Activated naive CD4-positive, alpha-beta T cell treated with Interleukin-2 at 50 U/mL for 16 hours (primary cell): ENCODE measurements around the gene MRPS31.
"Not testable (repeated sequence)": the region's sequence is repeated elsewhere in the genome, so short reads cannot be mapped to it uniquely, and the experiment has no call there.

Experiments used
- DNase-seq: peaks from one replicate; pipeline ENCODE4 v3.0.0-alpha.2; 2020

Gene MRPS31

DNA sequence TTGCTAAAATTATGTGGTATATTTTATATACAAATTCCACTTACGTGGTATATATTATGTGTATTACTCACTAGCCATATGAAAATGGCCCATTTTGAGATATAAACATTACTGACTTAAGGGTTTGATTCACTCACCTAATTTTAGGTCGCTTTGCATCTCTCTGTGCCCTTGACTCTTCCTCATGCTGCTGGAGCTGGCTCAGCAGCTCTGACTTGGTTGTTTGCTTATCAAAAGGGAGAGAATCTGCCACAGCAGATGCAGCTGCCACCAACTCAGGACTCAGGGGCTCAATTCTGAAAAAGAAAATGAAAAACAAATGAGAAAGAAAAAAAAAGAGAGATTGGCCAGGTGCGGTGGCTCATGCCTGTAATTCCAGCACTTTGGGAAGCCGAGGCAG, 12.2 kb downstream of the MRPS31 start:
- DNase-seq = no peak

DNA sequence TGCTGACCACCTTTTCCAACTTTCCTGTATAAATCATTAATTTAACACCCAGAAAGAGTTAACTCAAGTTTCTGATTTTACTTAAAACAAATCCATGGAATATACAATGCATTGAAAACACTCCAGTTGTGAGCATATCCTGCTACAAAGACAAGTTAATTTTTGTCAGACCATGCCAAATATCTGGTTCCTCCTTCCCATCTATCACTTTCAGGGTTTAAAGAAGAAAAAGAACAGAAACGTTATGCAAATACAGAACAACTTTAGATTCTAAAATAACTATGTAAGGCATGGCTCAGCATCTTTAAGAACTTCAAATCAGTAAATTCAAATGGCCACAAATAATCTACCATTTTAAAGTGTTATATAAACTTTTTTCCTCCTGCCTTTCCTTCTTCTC, 14.9 kb downstream of the MRPS31 start:
- DNase-seq = no peak

DNA sequence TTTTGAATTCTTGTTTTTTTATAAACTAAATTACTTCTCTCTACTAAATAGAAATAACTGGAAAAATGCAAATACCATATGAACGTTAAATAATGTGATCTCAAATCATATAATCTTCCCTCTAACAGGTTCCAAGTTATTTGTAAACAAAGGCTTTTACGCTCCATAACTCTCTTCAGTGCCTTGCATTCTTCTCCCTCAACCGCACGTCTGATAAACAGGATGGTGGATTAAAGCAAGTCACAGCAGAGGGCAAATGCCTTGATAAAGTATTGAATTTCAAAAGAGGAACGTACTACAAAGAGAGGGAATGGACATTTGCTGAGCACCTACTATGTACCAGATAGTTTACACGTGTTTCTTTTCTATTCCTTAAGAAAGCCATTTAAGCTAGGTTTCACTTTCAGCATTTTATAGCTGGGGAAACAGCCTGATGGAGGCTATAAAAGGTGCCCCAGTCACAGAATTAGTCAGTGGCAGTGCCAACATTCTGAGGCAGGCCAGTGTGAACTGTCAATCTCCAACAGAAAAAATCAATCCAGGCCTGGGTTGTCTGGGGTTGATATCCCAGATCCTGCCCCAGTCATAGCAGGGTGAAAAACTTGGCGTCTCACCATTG, 15.8 kb downstream of the MRPS31 start:
- DNase-seq = no peak

DNA sequence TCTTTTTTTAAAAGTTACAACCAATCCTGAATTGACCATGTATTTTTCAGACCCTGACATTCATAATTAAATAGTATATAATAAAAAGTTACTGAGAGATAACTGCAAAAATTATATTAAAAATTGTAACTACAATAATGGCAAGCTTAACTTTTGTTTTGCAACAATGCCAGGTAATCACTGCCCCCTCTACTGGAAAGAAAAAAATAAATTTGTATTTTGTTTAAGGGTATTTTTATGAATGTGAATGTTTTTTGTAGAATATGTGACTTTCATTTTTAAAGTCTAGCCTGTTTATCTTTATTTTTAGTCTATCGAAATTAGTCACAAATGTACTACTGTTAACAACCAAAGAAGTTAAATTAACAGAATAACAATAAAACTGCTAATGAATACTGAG, 21.7 kb downstream of the MRPS31 start:
- no peak for DNase-seq

DNA sequence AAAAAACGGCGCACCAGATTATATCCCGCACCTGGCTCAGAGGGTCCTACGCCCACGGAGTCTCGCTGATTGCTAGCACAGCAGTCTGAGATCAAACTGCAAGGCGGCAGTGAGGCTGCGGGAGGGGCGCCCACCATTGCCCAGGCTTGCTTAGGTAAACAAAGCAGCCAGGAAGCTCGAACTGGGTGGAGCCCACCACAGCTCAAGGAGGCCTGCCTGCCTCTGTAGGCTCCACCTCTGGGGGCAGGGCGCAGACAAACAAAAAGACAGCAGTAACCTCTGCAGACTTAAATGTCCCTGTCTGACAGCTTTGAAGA, 35.8 kb downstream of the MRPS31 start:
- not testable (repeated sequence) for DNase-seq

DNA sequence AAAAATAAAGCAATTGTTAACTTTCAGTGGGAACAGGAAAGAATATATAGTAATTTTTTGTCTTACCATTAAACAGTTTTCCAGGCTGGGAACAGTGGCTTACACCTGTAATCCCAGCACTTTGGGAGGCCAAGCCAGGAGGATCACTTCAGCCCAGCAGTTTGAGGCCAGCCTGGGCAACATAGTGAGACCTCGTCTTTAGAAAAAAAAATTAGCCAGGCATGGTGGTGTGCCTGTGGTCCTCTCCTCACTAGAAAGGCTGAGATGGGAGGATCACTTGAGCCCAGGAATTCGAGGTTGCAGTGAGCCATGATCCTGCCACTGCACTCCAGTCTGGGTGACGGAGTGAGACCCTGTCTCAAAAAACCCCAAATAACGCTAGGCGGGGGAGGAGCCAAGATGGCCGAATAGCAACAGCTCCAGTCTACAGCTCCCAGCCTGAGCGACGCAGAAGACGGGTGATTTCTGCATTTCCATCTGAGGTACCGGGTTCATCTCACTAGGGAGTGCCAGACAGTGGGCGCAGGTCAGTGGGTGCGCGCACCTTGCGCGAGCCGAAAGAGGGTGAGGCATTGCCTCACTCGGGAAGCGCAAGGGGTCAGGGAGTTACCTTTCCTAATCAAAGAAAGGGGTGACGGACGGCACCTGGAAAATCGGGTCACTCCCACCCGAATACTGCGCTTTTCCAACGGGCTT, 36.3 kb downstream of the MRPS31 start:
- DNase-seq = not testable (repeated sequence)

DNA sequence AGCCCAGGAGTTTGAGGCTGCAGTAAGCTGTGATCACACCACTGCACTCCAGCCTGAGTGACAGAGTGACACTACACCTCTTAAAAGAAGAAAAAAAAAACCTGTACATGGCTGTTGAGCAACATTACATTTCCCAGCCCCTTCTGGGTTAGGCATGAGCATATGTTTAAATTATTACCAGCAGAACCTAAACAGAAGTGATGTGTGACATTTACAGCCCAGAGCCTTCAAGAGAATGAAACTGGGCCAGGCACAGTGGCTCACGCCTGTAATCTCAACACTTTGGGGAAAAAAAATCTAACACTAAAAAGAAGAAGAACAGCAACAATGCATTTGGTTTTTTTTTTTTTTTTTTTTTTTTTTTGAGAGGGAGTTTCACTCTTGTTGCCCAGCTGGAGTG, 38.3 kb downstream of the MRPS31 start:
- DNase-seq = no peak

DNA sequence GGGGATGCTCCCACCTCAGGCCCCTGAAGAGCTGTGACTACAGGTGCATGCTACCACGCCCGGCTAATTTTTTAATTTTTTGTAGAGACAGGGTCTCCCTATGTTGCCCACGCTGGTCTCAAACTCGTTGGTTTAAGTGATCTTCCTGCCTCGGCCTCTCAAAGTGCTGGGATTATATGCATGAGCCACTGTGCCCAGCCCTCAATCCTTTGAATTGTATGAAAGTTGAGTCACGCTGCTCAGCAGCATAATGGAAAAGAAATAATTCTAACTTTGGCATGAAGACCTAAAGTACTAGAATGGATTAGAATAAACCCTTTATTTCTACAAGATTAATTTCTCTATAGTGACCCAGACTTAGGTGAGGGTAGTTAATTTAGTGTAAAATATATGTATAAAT, 42.4 kb downstream of the MRPS31 start:
- DNase-seq = no peak

DNA sequence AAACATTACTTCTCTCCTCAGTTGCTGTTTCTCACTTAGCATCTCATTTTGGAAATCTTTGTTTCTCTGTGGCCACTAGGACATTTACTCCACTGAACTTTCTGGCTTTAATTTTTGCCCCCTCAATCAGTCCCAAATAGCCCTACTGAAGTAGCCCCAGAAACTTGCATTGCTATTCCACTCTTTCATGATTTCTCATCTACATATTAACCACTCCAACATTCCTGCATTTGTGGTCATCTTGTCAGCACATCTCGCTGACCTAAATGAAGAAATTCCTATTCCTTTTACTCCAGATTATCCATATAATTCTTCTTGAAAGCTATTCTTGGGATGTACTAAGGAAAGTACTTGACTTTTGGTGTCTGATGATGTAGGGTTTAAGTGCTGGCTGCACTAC, 56.6 kb downstream of the MRPS31 start:
- DNase-seq = not testable (repeated sequence)

DNA sequence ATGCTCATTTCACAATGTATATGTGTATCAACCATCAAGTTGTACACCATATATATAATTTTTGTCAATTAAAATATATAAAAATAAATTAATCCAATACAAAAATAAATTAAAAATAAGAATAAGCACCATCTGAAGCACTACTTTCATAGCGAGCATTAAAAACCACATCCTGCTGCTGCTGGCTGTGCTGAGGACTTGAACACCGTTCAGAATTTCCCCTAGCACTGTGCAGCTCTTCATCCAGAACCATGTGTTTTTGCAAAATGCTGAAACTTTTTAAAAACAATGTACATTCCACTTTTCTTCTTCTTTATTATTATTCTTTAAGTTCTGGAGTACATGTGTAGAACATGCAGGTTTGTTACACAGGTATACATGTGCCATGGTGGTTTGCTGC, 64.6 kb downstream of the MRPS31 start:
- no peak for DNase-seq

DNA sequence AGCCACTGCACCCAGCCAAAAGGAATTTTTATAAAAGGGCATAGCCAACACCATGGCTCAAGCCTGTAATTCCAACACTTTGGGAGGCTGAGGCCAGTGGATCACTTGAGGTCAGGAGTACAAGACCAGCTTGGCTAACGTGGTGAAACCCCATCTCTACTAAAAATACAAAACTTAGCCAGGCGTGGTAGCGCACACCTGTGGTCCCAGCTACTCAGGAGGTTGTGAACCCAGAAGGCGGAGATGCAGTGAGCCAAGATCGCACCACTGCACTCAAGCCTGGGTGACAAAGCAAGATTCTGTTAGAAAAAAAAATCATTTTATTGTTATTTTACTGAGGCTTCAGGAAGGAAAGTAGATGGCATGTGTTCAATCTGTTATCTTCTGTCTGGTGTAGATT, 73.3 kb downstream of the MRPS31 start:
- DNase-seq = no peak

DNA sequence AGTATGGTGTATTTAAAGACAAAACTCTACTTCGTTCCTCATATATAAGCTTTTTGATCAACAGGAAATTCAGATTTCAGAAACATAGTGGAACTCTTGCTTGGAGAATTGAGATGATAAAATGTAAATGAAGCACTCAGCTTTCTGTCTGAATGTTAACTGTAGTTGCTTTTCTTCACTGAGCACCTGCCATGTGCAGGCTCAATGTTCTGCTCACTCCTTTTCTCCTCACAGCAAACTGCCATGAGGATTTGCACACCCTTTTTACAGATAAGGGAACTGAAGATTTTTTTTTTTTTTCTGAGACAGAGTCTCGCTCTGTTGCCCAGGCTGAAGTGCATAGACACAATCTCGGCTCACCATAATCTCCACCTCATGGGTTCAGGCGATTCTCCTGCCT, 76.6 kb downstream of the MRPS31 start:
- no peak for DNase-seq

DNA sequence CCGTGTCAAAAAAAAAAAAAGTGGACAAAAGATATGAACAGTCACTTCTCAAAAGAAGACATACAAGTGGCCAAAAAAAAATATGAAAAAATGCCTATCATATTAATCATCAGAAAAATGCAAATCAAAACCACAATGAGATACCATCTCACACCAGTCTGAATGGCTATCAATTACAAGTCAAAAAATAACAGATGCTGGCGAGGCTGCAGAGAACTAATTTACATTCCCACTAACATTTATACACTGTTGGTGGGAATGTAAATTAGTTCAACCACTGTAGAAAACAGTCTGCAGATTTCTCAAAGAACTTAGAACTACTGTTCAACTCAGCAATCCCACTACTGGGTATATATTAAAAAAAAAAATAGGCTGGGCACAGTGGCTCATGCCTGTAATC, 78.0 kb downstream of the MRPS31 start:
- no peak for DNase-seq

DNA sequence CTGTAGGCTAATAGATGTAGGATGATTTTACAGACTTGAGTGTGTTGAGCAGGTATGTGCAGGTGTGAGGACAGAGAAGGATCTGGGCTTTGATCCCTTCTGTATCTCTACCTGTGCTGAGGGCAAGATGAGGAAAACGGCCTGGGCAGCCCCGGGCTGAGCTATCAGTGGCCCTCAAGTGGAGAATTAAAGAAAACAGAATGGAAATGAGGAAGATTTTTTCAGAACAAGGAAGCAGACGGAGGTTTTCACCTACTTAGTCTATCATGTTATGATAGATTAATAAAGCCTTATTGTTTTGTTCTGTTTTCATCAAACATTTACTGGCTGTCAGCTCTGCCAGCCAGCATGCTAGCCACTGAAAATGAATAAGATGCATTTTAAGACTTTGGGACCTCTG, 82.2 kb downstream of the MRPS31 start:
- no peak for DNase-seq

DNA sequence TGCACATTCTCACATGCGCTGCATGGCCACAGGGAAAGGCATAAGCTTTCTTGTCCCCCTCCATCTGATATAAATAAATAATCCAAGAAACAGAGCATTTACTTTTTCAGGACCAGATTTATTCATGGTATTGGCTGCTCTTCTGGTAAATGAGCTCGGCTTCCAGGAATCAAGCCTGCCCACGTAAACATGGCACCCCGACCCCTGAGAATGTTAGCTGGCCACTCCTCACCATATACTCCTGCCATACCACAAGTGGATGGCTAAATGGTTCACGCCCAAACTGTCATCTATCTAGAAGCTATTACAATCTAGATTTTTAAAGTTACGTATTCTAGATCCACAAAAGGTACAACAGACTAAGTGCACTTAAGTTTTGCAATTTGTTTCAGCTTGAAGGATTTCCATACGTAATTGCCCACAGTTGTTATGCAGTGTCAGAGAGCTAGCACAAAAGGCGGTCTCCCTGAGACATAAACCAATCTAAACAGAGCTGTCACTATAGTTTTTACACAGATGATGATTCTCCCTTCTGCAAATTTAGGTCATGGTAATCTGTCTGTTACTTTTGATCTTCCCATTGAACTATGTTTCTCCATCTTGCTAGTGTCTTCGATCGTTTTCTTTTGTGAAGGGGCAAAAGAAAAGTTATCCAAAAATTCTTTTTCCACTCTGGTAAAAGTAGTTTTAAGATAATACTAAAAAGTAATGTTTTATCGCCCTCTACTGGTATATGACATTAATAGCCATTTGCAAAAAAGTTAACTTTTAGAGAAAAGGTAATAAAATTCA, 88.3 kb downstream of the MRPS31 start:
- no peak for DNase-seq

DNA sequence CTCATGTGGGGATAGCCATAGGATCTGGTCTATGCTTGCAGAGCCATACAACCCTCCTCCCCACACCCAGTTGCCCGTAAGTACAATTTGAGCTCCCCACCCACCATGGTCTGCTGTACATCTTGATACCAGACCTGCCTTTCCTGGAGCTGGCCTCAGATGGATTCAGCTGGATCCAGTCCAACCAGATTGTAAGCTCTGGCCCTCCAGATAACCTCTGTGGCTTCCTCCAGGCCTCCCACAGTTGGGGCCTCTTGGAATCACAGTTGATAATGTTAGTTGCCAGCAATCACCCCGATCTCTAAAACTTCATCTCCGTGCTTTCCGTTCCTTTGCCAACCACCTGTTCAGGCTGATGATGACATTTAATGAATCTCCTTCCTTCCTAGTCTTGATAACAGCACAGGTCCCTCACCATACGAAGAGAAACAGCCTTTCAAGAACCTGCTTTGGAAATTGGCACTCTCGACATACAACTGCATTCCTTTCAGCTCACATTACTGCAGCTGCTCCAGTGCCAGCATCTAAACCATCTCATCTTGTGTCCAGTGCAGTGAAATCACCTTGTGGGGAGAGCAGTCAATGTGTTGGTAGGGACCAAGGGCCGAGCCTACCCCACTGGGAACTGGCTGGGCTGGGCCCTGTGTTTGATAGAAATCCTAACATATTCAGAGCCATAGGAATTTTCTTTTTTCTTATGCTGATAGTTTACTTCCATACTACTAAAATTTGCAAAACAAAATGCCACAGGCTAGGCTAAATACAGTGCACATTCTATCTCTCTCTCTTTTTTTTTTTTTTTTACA, 89.4 kb downstream of the MRPS31 start:
- DNase-seq = no peak

DNA sequence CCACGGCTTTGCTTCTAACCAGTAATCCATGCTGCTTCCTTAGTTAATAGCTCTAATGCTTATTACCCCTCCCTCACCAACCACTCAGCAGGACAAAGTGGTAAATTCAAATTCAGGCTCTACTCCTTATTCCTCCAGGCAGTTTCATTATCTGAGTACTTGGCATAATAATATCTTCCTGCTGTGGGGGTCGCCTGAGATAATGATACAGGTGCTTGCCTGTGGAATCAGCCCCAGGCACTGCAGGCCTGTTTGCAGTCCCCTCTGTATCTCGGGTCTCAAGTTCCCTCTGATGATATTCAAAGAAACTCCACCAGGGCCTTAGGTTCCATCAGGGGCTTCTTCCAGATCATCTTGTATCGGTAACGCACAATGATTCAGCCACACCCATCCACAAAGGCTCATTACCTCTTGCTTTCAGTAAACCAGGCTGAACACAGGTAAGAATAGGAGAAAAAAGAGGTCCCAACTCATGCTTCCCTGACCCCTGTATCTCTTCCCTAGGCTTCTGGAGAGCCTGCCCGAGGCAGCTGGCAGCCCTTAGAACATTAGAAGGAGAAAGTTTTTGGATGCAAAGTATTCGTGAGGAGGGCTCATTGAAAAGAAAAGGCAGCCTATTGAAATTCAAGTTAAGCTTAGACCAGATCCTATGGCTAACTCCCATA, 90.2 kb downstream of the MRPS31 start:
- DNase-seq = no peak

DNA sequence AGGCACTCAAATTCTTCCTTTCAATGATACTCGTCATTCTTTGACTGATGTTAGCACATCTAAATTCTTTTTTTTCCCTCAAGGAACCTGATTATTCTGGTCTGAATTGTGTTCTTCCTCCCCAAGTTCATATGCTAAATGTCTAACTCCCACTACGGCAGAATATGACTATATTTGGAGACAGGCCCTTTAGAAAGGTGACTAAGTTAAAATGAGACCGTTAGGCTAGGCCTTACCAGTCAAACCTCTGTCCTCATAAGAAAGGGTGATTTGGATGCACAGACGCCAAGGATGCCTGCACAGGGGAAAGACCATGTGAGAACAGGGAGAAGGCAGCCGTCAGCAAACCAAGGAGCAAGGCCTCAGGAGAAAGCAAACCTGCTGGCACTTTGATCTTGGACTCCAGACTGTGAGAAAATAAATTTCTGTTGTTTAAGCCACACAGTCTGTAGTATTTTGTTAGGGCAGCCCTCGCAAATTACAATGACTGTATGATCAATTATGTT, 91.5 kb downstream of the MRPS31 start:
- DNase-seq = no peak
